ENCODE measurements around the gene HAAO. TPM values are rescaled to one million over a fixed set of nuclear protein-coding genes. Genes with fewer than 3 reads are reported as not detected.

The HAAO gene
- total RNA-seq, 6 experiments from 2014 or later, result 0.30 to 0.58 (median 0.47) TPM; not detected in 2

DNA sequence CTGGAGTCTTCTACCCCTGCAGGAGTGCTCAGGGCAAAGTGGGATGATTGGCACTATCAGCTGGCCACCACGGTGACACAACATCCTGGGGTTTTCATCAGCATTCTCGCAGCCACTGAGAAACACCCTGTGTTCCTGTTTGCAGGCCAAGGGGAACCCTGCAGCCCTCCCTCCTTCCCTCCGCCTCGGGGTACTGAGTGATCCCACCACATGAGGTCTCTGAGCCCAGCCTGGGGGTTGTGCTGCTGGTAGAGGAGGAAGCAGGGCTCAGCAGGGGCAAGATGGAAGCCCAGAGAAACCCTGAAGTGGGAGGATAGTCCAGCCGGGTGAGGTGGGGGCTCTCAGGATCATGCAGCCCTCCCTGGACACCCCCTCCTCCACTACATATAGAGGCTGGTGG, 28.3 kb downstream of the HAAO start, which contains the start of gene OXER1:
Gene OXER1 (minus strand): TSS at position 40 of the 400 bp plus-strand sequence. CDS start 73 bp downstream, outside the sequence.
- H3K27me3 Mint-ChIP-seq (ENCODE audit: insufficient read depth), result peaks cover 8% of the 10 kb centered on the region
- no peak within 1 kb of the TSS for H3K27ac Mint-ChIP-seq
- TF ChIP-seq, protein P1, sequence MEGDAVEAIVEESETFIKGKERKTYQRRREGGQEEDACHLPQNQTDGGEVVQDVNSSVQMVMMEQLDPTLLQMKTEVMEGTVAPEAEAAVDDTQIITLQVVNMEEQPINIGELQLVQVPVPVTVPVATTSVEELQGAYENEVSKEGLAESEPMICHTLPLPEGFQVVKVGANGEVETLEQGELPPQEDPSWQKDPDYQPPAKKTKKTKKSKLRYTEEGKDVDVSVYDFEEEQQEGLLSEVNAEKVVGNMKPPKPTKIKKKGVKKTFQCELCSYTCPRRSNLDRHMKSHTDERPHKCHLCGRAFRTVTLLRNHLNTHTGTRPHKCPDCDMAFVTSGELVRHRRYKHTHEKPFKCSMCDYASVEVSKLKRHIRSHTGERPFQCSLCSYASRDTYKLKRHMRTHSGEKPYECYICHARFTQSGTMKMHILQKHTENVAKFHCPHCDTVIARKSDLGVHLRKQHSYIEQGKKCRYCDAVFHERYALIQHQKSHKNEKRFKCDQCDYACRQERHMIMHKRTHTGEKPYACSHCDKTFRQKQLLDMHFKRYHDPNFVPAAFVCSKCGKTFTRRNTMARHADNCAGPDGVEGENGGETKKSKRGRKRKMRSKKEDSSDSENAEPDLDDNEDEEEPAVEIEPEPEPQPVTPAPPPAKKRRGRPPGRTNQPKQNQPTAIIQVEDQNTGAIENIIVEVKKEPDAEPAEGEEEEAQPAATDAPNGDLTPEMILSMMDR (IDR thresholded peaks at IDR 0.05), result no peak
- H3K36me3 Mint-ChIP-seq (ENCODE audit: low read depth), result no peaks in the 10 kb centered on the region
- no peaks in the 10 kb centered on the region for H3K4me1 Mint-ChIP-seq (ENCODE audit: low read depth)
- DNase-seq, result no peak
- H3K9me3 Mint-ChIP-seq, result no peaks in the 10 kb centered on the region
- H3K4me3 Mint-ChIP-seq, result no peak within 1 kb of the TSS

DNA sequence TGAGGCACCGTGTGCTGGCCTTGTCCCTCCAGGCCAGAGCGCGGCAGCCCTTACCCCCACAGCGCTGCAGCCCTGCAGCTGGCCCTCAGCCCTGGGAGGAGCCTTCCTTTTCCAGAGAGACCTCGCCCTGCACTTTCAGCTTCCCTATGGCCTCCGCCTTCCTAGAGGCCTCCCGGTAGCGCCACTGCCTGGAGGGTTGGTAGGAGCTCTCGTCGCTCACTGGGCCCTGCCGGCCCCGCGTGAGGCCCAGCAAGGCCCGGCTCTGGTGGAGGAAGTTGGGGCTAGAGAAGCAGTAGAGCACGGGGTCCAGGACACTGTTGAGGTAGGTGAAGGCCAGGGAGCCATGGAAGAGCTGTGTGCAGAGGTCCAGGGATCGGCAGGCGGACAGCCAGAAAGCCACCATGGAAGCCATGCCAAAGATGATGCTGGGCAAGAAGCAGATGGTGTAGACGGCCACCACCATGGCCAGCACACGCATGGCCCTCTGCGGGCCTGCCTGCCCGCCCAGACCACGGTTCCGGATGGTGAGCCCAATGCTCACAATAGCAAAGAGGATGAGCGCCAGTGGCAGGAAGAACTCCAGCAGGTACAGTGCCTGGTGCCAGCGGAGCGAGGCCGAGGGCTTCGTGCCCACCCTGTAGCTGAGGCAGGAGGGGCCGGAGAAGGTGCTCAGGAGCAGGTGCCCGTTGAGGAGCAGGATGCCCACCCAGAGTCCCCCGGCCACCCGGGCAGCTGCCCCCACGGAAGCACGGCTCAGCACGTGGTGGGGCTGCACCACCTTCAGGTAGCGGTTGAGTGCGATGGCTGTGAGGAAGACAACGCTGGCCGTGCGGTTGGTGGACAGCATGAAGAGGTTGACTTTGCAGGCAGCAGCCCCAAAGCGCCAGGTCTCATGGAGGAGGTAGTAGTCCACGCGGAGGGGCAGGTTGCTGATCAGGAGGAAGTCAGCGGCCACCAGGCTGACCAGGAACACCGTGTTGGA, 29.3 kb downstream of the HAAO start:
- DNase-seq, result no peak
- Mint-ChIP-seq H3K36me3 (ENCODE audit: low read depth) (no peaks in the 10 kb centered on the region), H3K27me3 (ENCODE audit: insufficient read depth) (peaks cover 8% of the 10 kb centered on the region), H3K9me3 (no peaks in the 10 kb centered on the region), H3K4me3 (no peak overlapping the region), H3K27ac (no peak overlapping the region), H3K4me1 (ENCODE audit: low read depth) (no peaks in the 10 kb centered on the region)
- TF ChIP-seq, protein P1 (IDR thresholded peaks at IDR 0.05), result no peak

DNA sequence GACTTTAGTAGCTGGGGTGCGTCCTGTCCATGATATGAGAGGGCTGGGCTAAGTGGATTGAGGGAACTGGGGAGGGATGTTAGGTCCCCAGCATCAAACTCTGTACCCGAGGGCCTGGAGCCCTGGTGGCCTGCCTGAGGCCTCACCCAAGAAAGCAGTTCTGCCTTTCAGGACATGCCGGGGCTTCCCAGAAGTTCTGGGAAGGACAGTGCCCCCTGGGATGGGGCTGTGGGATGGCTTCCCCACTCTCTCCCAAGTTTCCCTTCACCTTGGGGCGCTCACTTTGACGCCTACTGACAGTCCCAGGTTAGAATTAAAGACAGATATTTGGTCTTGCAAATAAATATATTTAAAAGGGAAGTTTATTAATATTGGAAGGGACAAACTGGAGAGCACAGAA, 30.2 kb downstream of the HAAO start:
- DNase-seq, result no peak
- TF ChIP-seq, protein P1 (IDR thresholded peaks at IDR 0.05), result no peak
- H3K36me3 Mint-ChIP-seq (ENCODE audit: low read depth), result no peaks in the 10 kb centered on the region
- no peak overlapping the region for H3K4me3 Mint-ChIP-seq
- H3K27ac Mint-ChIP-seq, result no peak overlapping the region
- no peaks in the 10 kb centered on the region for H3K9me3 Mint-ChIP-seq
- no peaks in the 10 kb centered on the region for H3K4me1 Mint-ChIP-seq (ENCODE audit: low read depth)
- peaks cover 8% of the 10 kb centered on the region for H3K27me3 Mint-ChIP-seq (ENCODE audit: insufficient read depth)

DNA sequence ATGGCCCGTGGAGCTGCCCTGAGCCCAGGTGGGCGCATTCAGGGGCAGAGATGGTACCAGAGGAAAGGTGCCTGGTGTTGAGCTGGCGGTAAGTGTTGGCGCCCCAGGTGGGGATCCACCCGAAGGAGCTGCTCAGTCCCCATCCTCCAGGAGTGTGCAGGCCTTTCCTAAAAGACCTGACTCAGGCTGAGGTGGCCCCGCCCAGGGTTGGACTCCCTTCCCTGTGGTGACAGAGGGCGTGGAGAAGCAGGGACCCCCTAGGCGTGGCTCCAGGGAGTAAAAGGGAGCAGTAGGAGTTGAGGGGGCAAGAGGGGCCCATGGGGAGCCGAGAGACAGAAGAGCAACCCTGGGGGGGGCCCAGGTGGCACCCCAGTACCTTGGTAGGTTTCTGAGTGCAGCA, 30.8 kb downstream of the HAAO start:
- Mint-ChIP-seq H3K9me3 (no peaks in the 10 kb centered on the region), H3K36me3 (ENCODE audit: low read depth) (no peaks in the 10 kb centered on the region), H3K27me3 (ENCODE audit: insufficient read depth) (peaks cover 8% of the 10 kb centered on the region), H3K4me3 (no peak overlapping the region), H3K27ac (no peak overlapping the region), H3K4me1 (ENCODE audit: low read depth) (no peaks in the 10 kb centered on the region)
- DNase-seq, result no peak
- TF ChIP-seq, protein P1 (IDR thresholded peaks at IDR 0.05), result no peak

DNA sequence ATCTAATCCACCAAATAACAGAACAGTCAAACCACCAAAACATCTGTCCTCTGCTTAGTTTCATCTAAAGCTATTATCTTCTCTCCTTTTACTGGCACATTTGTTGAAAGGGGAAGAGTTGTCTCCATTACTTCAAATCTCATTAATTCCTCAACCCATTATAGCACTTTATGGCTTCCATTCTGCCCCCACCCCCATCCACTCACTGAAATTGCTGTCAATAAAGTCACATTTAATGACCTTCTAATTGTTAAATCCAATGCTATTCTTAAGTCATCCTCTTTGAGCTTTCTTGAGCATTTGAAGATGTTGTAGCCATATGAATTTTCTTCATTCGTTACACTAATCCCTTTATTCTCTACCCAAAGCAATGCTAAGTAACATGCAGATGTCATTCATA, 33.6 kb downstream of the HAAO start:
- no peak overlapping the region for H3K4me3 Mint-ChIP-seq
- TF ChIP-seq, protein P1 (IDR thresholded peaks at IDR 0.05), result no peak
- H3K36me3 Mint-ChIP-seq (ENCODE audit: low read depth), result no peaks in the 10 kb centered on the region
- H3K27me3 Mint-ChIP-seq (ENCODE audit: insufficient read depth), result no peaks in the 10 kb centered on the region; the same call in 1 of the 2 replicates
- H3K4me1 Mint-ChIP-seq (ENCODE audit: low read depth), result peaks cover 21% of the 10 kb centered on the region
- no peaks in the 10 kb centered on the region for H3K9me3 Mint-ChIP-seq
- no peak overlapping the region for H3K27ac Mint-ChIP-seq
- DNase-seq, result no peak

Measured in HFFc6 (cell line).